HG03565 (cell line): Measurements from ENCODE around the gene HLA-E.
"Not testable (repeated sequence)": the region's sequence is repeated elsewhere in the genome, so short reads cannot be mapped to it uniquely, and the experiment has no call there.

ENCODE experiments used
- ATAC-seq: cut with Tn5 transposase; IDR thresholded peaks from one replicate; pipeline ENCODE4 v1.9.1; 2021; ENCODE audit warnings: mild to moderate bottlenecking, moderate library complexity; ENCODE audit not compliant: unreplicated experiment

The HLA-E gene

GRCh38 chr6:30489081-30490025 is at the start of gene HLA-E:
HLA-E (plus strand) TSS chr6:30489509; CDS start chr6:30489532, 23 bp downstream.
- ATAC-seq = peak; percentile 87

DNA sequence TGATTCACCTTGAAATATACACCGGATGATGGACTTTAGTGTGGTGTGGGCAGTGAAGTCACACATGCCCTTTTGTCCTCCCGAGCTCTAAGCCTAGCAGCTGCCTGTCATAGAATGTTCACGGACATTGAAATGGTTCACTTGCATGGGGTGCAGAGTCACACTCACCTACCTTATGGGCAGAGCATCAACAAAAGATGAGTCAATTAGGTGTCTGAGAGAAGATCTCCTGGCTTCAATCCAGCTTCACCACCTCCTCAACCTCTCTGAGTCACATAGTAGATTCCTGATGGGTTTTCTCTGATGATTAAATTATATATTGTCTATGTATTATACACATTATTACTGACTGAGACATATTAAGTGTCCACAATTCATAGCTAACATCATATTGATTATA is 48.1 kb upstream of the HLA-E start:
- no peak for ATAC-seq

DNA sequence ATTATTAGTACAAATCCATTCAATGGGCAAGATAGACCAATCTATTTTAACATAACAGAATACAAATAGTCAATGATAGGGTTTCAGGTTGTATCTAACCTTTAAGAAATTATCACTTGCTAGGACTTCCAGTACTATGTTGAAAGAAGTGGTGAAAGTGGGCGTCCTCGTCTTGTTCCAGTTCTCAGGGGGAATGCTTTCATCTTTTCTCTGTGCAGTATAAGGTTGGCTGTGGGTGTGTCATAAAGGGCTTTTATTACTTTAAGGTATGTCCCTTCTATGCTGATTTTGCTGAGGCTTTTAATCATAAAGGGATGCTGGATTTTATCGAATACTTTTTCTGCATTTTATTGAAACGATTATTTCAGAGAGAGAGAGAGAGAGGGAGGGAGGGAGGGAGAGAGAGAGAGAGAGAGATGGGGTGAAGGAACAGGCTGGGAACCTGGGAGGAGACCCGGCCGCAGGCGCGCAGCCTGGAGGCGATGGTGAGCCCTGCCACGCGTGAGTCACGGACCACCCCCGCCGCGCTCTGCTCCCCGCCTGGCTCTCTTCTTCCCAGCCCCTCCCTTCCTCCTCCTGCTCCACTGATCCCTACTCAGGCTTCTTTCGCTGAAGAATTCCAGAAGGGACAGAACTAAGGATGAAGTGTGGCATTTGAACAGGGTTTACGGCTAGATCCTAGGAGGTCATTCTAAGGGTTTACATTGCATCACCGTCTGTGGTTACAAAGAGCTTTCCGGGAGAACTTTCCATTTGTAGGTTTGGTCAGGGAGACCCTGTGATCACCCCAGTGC is 45.5 kb upstream of the HLA-E start:
- no peak for ATAC-seq

- ATAC-seq = no peak
These were observed 44.9 kb upstream of the HLA-E start for GRCh38 chr6:30444451-30444742.

- no peak for ATAC-seq
These were observed 43.0 kb upstream of the HLA-E start for GRCh38 chr6:30446259-30446658.

- no peak for ATAC-seq
These were observed 42.1 kb upstream of the HLA-E start for GRCh38 chr6:30447237-30447636.

- no peak for ATAC-seq
These were observed 38.8 kb upstream of the HLA-E start for GRCh38 chr6:30450548-30450908.

DNA sequence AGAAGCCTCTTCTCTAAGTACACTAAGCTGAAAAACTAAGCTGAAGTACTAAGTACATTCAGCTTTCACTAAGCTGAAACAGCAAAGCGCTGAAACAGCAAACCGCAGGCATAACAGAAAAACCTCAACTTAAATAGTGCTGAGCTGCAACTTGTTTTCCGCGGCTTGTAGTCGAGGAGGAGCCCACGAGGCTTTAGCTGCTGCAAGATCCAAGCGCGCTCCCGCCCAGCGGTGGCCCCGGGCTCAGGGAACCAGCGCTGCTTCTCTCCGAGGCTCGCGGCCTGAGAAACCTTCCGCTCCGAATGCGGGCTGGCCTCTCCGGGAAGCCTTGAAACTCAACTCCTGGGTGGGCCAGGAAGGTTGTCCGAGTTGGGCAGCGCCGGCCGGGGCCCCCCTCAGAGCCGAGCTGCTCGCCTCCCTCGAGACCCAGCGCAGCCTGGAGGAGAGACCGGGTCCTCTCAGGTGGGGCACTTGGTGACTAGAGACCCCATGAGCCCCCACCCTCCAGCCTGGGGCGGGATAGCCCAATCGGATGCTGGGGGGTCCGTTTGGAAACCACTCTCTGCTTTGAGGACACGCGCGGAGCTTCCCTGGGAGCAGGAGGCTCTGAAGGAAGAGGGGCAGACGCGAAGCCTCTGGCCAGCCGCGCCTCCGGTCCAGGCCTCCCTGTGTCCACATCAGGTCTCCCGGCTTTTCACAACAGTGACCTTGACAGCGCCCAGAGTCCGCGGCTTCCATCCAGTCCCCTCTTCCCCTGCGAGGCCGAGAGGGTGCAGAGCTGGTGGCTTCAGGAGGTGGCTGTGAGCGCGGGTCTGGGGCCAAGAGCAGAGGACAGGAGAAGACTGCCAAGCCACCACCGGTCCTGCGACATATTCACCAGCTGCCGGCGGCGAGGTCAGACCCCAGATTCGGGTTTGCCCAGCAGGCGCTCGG is 38.1 kb upstream of the HLA-E start:
- no peak for ATAC-seq

- no peak for ATAC-seq
These were observed 36.4 kb upstream of the HLA-E start for GRCh38 chr6:30452736-30453507.

GRCh38 chr6:30453508-30454116 is 35.7 kb upstream of the HLA-E start:
- no peak for ATAC-seq

GRCh38 chr6:30459145-30459544 is 30.2 kb upstream of the HLA-E start:
- ATAC-seq = no peak

DNA sequence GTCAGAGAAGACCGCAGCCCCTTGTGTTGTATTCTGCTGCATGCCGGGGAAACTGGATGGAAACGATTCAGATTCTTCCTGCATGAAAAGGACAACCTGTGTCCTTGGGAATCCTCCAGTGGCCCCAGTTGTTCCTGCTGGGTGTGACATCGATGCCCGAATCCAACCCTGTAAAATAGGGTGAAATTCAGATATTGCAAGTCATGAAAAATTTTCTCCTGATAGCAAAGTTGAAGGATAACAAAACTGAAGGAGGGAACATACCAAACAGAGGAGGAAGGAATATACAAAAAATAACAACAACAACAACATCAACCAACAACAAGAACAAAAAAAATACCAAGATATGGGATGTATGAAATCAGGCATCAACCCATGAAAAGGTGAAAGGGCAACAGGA is 28.3 kb upstream of the HLA-E start:
- ATAC-seq = no peak

DNA sequence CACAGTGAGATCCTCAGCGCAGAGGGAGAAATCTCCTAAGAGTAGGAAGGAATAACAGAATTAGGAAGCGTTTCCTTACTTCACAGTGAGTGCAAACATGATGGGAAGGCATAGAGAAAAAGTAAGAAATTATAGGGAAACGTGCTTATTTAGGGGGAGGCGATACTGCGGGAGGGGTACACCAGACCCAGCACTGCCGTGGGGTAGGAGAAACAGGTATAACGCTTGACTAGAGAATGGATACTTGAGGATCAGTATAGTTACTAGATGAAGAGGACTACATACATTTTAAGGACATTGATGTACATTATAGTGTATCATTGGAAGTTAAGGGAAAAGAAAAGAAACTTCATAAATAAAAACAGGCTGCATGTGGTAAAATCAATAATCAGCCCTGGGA is 26.8 kb upstream of the HLA-E start:
- no peak for ATAC-seq

GRCh38 chr6:30463242-30463641 is 26.1 kb upstream of the HLA-E start:
- no peak for ATAC-seq

GRCh38 chr6:30463651-30464618 is 25.4 kb upstream of the HLA-E start:
- no peak for ATAC-seq

GRCh38 chr6:30465595-30466306 is 23.6 kb upstream of the HLA-E start:
- ATAC-seq = no peak

- no peak for ATAC-seq
These were observed 18.3 kb upstream of the HLA-E start for GRCh38 chr6:30470968-30471367.

DNA sequence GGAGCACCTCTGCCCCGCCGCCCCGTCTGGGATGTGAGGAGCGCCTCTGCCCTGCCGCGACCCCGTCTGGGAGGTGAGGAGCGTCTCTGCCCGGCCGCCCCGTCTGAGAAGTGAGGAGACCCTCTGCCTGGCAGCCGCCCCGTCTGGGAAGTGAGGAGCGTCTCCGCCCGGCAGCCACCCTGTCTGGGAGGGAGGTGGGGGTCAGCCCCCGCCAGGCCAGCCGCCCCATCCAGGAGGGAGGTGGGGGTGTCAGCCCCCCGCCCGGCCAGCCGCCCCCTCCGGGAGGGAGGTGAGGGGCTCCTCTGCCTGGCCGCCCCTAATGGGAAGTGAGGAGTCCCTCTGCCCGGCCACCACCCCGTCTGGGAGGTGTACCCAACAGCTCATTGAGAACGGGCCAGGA is 14.2 kb upstream of the HLA-E start:
- ATAC-seq = not testable (repeated sequence)
